HK-2 (cell line): ENCODE measurements around the gene RNF166.

ENCODE experiments used
- DNase-seq: peaks from one replicate; pipeline ENCODE4 v3.0.0-alpha.2; 2018; ENCODE audit not compliant: unreplicated experiment

RNF166 gene

DNA sequence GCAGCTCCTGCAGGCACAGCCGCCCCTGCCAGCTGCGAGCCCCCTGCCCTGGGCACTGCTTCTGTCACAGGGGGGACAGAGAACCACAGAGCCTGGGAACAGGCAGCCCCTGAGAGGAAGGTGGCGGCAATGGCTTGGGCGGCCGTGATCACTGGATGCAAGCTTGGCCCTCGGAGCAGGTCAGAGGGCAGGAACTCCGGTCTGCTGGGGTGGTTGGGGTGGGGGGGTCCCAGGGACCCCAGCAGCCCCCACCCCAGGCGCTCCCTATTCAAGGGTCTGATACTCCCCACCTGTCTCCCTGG, 53.5 kb downstream of the RNF166 start:
- DNase-seq = no peak

DNA sequence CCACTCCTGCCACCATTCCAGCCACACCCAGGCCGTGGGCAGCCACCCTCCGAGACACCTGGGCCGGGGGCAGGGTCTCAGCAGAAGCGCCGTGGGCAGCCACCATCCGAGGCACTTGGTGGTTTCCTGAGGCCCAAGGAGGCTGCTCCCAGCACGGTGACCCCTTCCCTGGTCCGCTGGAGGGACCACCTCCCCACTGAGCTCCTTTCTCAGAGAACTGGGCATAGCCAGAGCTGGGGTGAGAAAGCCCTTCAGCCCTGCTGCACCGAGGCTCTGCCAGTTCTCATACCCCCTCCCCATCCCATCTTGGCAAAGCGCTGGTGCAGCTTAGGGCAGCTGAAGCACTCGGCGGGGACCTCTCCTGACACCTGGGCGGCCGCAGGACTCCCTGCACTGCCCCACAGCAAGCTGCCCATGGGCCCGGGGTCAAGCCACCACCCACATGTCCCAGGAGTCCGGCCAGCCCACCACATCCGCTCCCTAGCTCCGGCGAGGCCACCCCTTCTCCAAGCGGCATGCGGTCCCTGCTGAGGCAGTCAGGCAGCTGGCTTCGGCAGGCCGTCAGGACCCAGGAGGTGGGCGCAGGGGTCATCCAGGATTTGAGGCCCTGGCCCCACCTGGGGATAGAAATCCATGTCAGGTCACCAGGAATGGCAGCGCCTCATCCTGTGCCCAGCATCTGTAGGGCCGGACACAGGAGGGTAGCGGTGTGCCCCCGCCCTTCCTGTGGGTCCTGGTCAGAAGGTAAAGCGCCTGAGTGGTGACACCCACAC, 54.0 kb downstream of the RNF166 start:
- DNase-seq = no peak

DNA sequence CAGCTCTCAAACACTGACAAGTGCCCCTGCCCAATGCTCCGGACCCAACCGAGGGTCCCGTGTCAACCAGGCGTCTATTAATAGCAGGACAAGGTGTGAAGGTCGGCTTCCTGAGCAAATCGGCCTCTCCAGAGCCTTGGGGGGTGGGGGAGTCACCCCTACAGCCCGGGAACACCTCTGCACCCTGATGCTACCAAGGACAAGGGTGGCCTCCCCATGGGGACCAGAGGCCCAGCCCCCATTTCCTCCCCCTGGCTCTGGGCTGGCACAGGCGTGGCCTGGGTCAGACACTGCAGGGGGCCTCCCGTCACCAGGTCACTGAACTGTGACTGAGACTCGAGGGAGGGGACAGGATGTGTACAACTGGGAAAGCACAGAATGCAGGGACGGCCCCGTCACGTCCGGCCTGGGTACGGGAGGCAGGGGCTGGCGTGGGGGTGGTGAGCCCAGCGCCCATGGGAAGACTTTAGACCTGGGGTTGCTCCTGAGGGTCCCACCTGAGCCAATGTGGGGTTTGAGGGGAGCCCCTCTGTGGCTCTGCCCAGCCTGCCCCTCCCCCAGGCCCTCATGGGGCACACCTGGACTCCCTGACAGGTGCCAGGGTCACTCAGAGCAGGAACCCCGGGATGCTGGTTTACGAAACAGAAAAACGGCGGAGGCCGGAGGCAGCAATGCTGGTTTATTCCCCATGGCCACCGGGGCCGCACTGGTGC, 54.8 kb downstream of the RNF166 start:
- DNase-seq = peak; percentile 92

DNA sequence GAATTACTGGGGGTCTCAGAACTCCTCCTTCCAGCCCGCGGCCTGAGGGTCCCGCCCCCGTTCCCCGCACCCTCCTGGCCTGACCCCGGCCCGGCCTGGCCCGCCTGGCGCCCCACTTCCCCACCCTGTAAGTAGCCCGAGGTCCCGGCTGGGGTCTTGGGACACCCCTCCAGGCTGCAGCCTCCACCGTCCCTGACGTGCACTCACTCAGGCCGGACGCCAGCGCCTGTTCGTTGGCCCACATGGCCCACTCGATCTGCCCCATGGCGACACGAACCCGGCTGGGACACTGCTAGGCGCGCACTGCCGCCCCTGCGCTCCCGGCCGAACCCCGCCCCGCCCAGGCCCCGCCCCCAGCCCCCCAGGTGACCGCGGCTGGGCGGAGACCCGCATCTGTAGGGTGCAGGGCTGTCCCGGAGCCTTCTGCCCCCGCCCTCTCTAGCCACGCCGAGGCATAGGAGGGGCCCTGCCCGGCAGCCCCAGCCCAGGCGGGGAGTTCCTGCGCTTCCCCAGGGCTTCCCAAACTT, 55.4 kb downstream of the RNF166 start, which contains the start of gene CYBA:
CYBA (minus strand) TSS at position 305 of the 527 bp plus-strand sequence; CDS start at position 265, 40 bp downstream.
- DNase-seq = peak; percentile 89

GRCh38 chr16:88649924-88650748, 56.1 kb downstream of the RNF166 start:
- peak; percentile 54 for DNase-seq

GRCh38 chr16:88649195-88649923, 56.8 kb downstream of the RNF166 start:
- DNase-seq = peak; percentile 27

- no peak for DNase-seq
Measured at GRCh38 chr16:88647178-88648070, 58.8 kb downstream of the RNF166 start.
